Panc1 (cell line): ENCODE data around the gene TBC1D22A. TPM values are rescaled to one million over a fixed set of nuclear protein-coding genes. Genes with fewer than 3 reads are reported as not detected.

Experiments used
- ATAC-seq: fragments of 200-7000 bp; cut with Tn5 transposase; 2 replicates; pipeline ENCODE4 v1.9.1; 2020; ENCODE audit warnings: mild to moderate bottlenecking, moderate library complexity
- BruUV-seq: library from RNA; stranded (reverse); fragments of 400-500 nt; replicated peaks from 2 replicates; lab custom pipeline; 2021; lab: Mats Ljungman, UMichigan
- CTCF ChIA-PET: fragments of 300-600 bp; sonication (Branson Sonifier 250); formaldehyde crosslinking; loops from one replicate; lab custom pipeline; 2022; ENCODE audit warnings: antibody characterized with exemption; lab: Charles Lee
- POLR2A ChIA-PET: fragments of 300-600 bp; sonication (Branson Sonifier 250); formaldehyde crosslinking; loops from one replicate; lab custom pipeline; 2022; ENCODE audit warnings: antibody characterized with exemption; lab: Charles Lee
- DNase-seq: peaks from one replicate; pipeline ENCODE4 v3.0.0-alpha.2; 2010; ENCODE audit warnings: low read depth, low spot score
- H3K27ac ChIP-seq: 2 replicates; pipeline ENCODE4 v1.5.1; 2011; ENCODE audit warnings: mild to moderate bottlenecking, low read length, inconsistent platforms
- H3K27me3 ChIP-seq: fragments of 200-500 bp; sonication (Bioruptor generic); 2 replicates; pipeline ENCODE4 v1.6.0; 2014; ENCODE audit warnings: low read length, inconsistent platforms; ENCODE audit not compliant: control insufficient read depth, insufficient read depth
- H3K36me3 ChIP-seq: fragments of 200-500 bp; sonication (Bioruptor generic); 2 replicates; pipeline ENCODE4 v1.5.1; 2014; ENCODE audit warnings: inconsistent platforms, mild to moderate bottlenecking, low read length, moderate library complexity; ENCODE audit not compliant: control insufficient read depth, insufficient read depth
- H3K4me1 ChIP-seq: 2 replicates; pipeline ENCODE4 v1.5.1; 2011; ENCODE audit warnings: inconsistent platforms, mild to moderate bottlenecking, low read length, moderate library complexity; ENCODE audit not compliant: control insufficient read depth, insufficient read depth
- H3K4me3 ChIP-seq, 2 experiments: 2 replicates each; pipeline ENCODE4 v1.5.1; 2011 to 2012; ENCODE audit warnings: low read depth in 2 of 2, low read length in 2 of 2, mild to moderate bottlenecking in 2 of 2, inconsistent platforms in 1 of 2, moderate library complexity in 1 of 2
- H3K9me3 ChIP-seq: fragments of 200-500 bp; sonication (Bioruptor generic); 2 replicates; pipeline ENCODE4 v1.5.1; 2014; ENCODE audit warnings: low read depth, mild to moderate bottlenecking, inconsistent platforms, low read length, moderate library complexity; ENCODE audit not compliant: control insufficient read depth, insufficient read depth
- POLR2AphosphoS5 ChIP-seq: IDR thresholded peaks from 2 replicates; pipeline ENCODE4 v1.6.1; 2012; ENCODE audit warnings: mild to moderate bottlenecking, low read depth, low read length, moderate library complexity
- SIN3A ChIP-seq: IDR thresholded peaks from 2 replicates; pipeline ENCODE4 v1.6.1; 2012; ENCODE audit warnings: low read depth, mild to moderate bottlenecking, low read length, moderate library complexity, borderline replicate concordance; ENCODE audit not compliant: insufficient read depth
- TCF7L2 ChIP-seq: IDR thresholded peaks from 2 replicates; pipeline ENCODE4 v1.6.1; 2011; ENCODE audit warnings: mild to moderate bottlenecking, low read depth, low read length, inconsistent platforms
- in situ Hi-C: cut with HindIII; loops from 2 replicates; pipeline ENCODE4 v1.10.0; 2016; ENCODE audit warnings: low sequenced_read_pairs, low pct_unique_long_range_greater_than_20kb
- intact Hi-C: fragments of 100-400 bp; cut with micrococcal nuclease; formaldehyde crosslinking; loops from one replicate; pipeline ENCODE4 v1.10.0; 2022; ENCODE audit not compliant: unreplicated experiment
- total RNA-seq: library from RNA; stranded (reverse); gene quantifications from one replicate; pipeline ENCODE4 v1.2.1, GENCODE V29; 2021; ENCODE audit not compliant: unreplicated experiment
- TF ChIP-seq, protein P1 (sequence below), 2 experiments: IDR thresholded peaks; 2 replicates each; pipeline ENCODE4 v1.6.1; 2011 to 2012; ENCODE audit warnings: low read depth in 2 of 2, control low read depth in 1 of 2, low read length in 1 of 2, mild to moderate bottlenecking in 1 of 2, moderate library complexity in 1 of 2; ENCODE audit not compliant: insufficient read depth in 1 of 2
- TF ChIP-seq, protein P2 (sequence below): fragments of 450-650 bp; IDR thresholded peaks from 2 replicates; pipeline ENCODE4 v1.5.1; 2017; ENCODE audit warnings: mild to moderate bottlenecking

TBC1D22A gene
- total RNA-seq, 1 experiment from 2014 or later = 28.7 TPM

GRCh38 chr22:47162865-47163264, 400.4 kb downstream of the TBC1D22A start:
- no peak overlapping the region for H3K4me3 ChIP-seq
- intact Hi-C loops (no loop called here), in situ Hi-C loops (no loop called here)
- ChIA-PET POLR2A (no interaction called here), CTCF (no interaction called here)
- no TSS peak for BruUV-seq
- H3K36me3 ChIP-seq = no peaks in the 10 kb centered on the region
- TF ChIP-seq, protein P1, sequence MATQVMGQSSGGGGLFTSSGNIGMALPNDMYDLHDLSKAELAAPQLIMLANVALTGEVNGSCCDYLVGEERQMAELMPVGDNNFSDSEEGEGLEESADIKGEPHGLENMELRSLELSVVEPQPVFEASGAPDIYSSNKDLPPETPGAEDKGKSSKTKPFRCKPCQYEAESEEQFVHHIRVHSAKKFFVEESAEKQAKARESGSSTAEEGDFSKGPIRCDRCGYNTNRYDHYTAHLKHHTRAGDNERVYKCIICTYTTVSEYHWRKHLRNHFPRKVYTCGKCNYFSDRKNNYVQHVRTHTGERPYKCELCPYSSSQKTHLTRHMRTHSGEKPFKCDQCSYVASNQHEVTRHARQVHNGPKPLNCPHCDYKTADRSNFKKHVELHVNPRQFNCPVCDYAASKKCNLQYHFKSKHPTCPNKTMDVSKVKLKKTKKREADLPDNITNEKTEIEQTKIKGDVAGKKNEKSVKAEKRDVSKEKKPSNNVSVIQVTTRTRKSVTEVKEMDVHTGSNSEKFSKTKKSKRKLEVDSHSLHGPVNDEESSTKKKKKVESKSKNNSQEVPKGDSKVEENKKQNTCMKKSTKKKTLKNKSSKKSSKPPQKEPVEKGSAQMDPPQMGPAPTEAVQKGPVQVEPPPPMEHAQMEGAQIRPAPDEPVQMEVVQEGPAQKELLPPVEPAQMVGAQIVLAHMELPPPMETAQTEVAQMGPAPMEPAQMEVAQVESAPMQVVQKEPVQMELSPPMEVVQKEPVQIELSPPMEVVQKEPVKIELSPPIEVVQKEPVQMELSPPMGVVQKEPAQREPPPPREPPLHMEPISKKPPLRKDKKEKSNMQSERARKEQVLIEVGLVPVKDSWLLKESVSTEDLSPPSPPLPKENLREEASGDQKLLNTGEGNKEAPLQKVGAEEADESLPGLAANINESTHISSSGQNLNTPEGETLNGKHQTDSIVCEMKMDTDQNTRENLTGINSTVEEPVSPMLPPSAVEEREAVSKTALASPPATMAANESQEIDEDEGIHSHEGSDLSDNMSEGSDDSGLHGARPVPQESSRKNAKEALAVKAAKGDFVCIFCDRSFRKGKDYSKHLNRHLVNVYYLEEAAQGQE (IDR thresholded peaks at IDR 0.05; ENCODE audit: insufficient read depth in 1 of 2, low read depth in 2 of 2, low read length in 1 of 2) = no peak
- no peak for TF ChIP-seq POLR2AphosphoS5
- TF ChIP-seq, protein P2, sequence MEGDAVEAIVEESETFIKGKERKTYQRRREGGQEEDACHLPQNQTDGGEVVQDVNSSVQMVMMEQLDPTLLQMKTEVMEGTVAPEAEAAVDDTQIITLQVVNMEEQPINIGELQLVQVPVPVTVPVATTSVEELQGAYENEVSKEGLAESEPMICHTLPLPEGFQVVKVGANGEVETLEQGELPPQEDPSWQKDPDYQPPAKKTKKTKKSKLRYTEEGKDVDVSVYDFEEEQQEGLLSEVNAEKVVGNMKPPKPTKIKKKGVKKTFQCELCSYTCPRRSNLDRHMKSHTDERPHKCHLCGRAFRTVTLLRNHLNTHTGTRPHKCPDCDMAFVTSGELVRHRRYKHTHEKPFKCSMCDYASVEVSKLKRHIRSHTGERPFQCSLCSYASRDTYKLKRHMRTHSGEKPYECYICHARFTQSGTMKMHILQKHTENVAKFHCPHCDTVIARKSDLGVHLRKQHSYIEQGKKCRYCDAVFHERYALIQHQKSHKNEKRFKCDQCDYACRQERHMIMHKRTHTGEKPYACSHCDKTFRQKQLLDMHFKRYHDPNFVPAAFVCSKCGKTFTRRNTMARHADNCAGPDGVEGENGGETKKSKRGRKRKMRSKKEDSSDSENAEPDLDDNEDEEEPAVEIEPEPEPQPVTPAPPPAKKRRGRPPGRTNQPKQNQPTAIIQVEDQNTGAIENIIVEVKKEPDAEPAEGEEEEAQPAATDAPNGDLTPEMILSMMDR = no peak
- no peaks in the 10 kb centered on the region for H3K9me3 ChIP-seq
- H3K4me1 ChIP-seq = no peaks in the 10 kb centered on the region
- H3K27me3 ChIP-seq = no peaks in the 10 kb centered on the region
- DNase-seq (no peak), ATAC-seq (no peak)
- no peak overlapping the region for H3K27ac ChIP-seq

DNA sequence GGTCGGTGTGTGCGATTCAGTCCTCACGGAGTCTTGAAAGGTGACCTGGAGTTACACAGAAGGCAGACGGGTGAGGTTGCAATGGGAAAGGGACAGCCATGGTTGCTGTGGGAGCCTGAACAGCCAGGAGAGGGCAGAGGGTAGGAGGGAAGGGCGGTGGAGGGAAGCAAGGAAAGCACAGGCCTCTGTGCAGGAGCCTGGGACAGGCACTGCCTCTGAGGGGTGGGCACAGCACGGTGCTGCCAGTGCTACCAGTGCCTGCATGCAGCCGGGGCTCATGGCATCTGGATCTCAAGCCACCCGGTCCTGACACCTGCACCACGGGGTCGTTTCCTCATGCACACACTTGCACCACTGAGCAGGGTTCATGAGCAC, 401.0 kb downstream of the TBC1D22A start:
- intact Hi-C loops = no loop called here
- ATAC-seq (no peak), DNase-seq (no peak)
- ChIA-PET POLR2A (no interaction called here), CTCF (no interaction called here)
- no peaks in the 10 kb centered on the region for H3K9me3 ChIP-seq
- TF ChIP-seq, protein P1 (IDR thresholded peaks at IDR 0.05; ENCODE audit: insufficient read depth in 1 of 2, low read depth in 2 of 2, low read length in 1 of 2) = no peak
- TF ChIP-seq TCF7L2 (no peak), SIN3A (no peak), POLR2AphosphoS5 (no peak)
- TF ChIP-seq, protein P2 = no peak
- H3K36me3 ChIP-seq = no peaks in the 10 kb centered on the region
- no TSS peak for BruUV-seq
- H3K4me1 ChIP-seq = no peaks in the 10 kb centered on the region
- no peak overlapping the region for H3K27ac ChIP-seq
- in situ Hi-C loops = no loop called here
- H3K4me3 ChIP-seq = no peak overlapping the region
- H3K27me3 ChIP-seq = no peaks in the 10 kb centered on the region
